SKM-1 (cell line): Measurements from ENCODE around the gene MAGEB5.
"Not testable (repeated sequence)": the region's sequence is repeated elsewhere in the genome, so short reads cannot be mapped to it uniquely, and the experiment has no call there.

Experiments
- DNase-seq: peaks from one replicate; lab custom pipeline; 2025; ENCODE audit not compliant: unreplicated experiment; lab: John Stamatoyannopoulos, UW

The MAGEB5 gene, protein sequence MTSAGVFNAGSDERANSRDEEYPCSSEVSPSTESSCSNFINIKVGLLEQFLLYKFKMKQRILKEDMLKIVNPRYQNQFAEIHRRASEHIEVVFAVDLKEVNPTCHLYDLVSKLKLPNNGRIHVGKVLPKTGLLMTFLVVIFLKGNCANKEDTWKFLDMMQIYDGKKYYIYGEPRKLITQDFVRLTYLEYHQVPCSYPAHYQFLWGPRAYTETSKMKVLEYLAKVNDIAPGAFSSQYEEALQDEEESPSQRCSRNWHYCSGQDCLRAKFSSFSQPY

GRCh38 chrX:26215869-26216268 is at the start of gene MAGEB5:
Gene MAGEB5, plus strand, starts transcription at chrX:26216169. Its CDS starts 1,133 bp downstream, at chrX:26217302.
- no peak for DNase-seq

DNA sequence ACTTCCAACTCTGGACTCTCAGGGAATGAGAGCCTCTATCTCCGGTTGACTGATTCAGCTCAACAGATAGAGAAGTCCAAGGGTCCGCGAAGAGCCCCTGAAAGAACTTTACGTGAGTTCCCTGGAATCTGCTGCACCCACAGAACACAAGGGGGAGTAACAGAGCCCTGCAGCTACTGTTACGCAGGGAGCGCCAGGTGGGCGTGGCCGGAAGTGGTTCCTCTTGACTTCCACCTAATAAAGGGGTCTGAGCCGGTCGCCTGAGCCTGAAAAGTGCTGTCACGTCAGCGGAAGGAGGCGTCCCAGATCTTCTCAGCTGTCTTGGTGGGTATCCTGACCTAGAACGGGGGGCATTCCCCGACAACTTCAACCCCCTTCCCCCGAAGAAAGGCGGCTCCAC is 23.8 kb upstream of the MAGEB5 start, which contains the start of gene MAGEB6:
TSS of gene MAGEB6 (plus strand) at position 237 of the 400 bp plus-strand sequence. CDS start 1,407 bp downstream, outside the sequence.
- no peak for DNase-seq

GRCh38 chrX:26203561-26203960 is 12.4 kb upstream of the MAGEB5 start:
- DNase-seq: no peak

DNA sequence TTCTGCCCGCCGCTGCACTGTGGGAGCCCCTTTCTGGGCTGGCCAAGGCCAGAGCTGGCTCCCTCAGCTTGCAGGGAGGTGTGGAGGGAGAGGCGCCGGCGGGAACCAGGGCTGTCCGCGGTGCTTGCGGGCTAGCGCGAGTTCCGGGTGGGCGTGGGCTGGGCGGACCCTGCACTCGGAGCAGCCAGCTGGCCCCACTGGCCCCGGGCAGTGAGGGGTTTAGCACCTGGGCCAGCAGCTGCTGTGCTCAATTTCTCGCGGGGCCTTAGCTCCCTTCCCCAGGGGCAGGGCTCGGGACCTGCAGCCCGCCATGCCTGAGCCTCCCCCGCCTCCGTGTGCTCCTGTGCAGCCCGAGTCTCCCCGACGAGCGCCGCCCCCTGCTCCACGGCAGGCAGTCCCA is 11.3 kb upstream of the MAGEB5 start:
- not testable (repeated sequence) for DNase-seq

DNA sequence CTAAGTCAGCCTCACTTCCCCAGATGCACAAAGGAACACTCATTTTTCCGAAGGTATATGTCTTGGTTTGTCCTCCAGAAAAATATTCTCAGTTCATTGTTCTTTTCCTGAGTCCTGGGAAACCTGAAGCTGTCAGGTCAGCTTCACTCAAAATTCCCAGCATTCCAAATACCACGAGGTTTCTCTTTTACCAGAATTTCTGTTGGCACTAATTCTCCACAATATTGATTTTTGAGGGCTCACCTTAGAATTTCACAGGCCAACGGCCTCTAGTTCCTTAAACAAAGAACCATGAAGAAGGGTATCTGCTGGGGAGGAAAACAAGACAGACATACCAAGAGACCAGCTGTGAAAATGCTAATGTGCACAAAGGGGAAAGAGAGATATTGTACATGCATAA is 8.0 kb upstream of the MAGEB5 start:
- no peak for DNase-seq

- DNase-seq: no peak
Measured at GRCh38 chrX:26219351-26219750, 3.4 kb downstream of the MAGEB5 start.

DNA sequence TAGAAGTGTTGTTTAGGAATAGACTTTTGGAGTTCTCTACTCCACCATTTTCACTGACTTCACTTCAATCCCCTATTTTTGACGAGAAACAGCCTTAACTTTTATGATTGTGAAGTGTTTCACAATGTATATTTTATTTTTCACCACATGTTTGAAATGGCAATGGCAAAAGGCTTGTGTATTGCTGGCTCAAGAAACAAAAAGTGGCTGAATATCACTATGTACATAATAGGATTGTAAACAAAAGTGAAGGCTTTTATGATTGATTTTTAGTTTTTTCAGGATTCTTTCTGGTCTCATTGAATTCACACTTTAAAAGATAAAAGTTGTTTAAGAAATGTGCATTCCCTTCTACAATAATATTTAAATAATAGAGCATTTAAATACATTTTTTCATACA is 18.2 kb downstream of the MAGEB5 start:
- no peak for DNase-seq

GRCh38 chrX:26253526-26253925 is 37.6 kb downstream of the MAGEB5 start:
- DNase-seq: no peak

DNA sequence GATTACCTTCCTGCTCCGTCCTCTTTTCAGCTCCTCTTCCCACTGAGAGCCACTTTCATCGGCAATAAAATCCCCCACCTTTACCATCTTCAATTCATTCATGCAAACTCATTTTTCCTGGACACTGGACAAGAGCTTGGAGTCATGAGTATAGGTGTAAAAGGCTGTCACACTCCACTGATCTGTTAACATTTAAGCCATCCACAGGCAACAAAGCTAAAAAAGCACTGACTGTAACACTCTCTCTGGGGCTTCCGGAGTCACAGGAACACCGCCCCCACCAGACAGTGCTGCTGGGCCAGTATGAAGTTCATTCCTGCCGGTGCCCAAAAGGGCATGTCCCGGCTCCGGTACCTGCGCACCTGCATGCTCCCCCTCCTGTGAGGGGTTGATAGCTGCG is 38.5 kb downstream of the MAGEB5 start:
- no peak for DNase-seq

GRCh38 chrX:26262121-26262523 is 46.2 kb downstream of the MAGEB5 start:
- no peak for DNase-seq
